ENCODE measurements around the gene TBPL2.
"Not testable (repeated sequence)": the region's sequence is repeated elsewhere in the genome, so short reads cannot be mapped to it uniquely, and the experiment has no call there.

TBPL2 gene

GRCh38 chr14:55440385-55440784 lies at the start of gene TBPL2:
Gene TBPL2, minus strand, starts transcription at chr14:55440616. Its CDS starts 167 bp downstream, at chr14:55440449.
- no peak for DNase-seq

- no peak for DNase-seq
Measured at GRCh38 chr14:55488204-55488603, 47.8 kb upstream of the TBPL2 start.

- no peak for DNase-seq
Measured at GRCh38 chr14:55482936-55483605, 42.7 kb upstream of the TBPL2 start.

- no peak for DNase-seq
Measured at GRCh38 chr14:55481769-55482168, 41.4 kb upstream of the TBPL2 start.

GRCh38 chr14:55477680-55478079 lies 37.3 kb upstream of the TBPL2 start:
- no peak for DNase-seq

- not testable (repeated sequence) for DNase-seq
Measured at GRCh38 chr14:55476448-55476847, 36.0 kb upstream of the TBPL2 start.

GRCh38 chr14:55473786-55474185 lies 33.4 kb upstream of the TBPL2 start:
- no peak for DNase-seq

- no peak for DNase-seq
Measured at GRCh38 chr14:55470025-55470424, 29.6 kb upstream of the TBPL2 start.

GRCh38 chr14:55467307-55467706 lies 26.9 kb upstream of the TBPL2 start:
- no peak for DNase-seq

DNA sequence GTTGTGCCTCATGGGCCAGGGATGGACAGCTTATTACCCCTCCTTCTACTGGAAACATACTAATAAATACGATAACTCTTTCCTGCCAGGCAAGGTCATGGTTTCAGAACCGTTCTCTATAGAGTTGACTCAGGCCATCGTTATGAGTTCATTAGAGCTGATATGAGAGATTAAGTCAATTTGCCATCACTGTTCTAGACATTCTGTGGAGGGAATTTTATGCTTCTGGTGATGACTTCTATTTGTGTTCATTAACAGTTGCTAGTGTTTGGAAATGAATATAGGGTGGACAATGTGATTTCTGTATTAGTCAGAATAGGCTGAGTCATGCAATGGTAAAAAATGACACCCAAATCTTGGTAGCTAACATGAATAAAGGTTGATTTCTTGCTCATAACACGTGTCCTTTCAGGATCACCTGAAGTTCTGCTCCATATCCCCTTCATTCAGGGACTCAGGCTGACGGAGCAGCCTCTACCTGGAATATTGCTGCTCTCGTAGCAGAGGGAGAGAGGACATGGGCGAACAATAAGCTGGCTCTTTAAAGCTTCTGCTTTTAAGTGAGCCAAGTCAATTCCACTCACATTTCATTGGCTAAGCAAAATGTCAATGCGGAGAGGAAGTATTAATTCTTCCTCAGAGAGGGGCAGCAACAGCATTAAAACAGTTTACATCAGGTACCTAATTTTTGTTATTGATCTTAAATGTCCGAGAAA lies 18.5 kb upstream of the TBPL2 start:
- no peak for DNase-seq

GRCh38 chr14:55457496-55457895 lies 17.1 kb upstream of the TBPL2 start:
- DNase-seq: no peak

- DNase-seq: not testable (repeated sequence)
Measured at GRCh38 chr14:55456411-55456810, 16.0 kb upstream of the TBPL2 start.

DNA sequence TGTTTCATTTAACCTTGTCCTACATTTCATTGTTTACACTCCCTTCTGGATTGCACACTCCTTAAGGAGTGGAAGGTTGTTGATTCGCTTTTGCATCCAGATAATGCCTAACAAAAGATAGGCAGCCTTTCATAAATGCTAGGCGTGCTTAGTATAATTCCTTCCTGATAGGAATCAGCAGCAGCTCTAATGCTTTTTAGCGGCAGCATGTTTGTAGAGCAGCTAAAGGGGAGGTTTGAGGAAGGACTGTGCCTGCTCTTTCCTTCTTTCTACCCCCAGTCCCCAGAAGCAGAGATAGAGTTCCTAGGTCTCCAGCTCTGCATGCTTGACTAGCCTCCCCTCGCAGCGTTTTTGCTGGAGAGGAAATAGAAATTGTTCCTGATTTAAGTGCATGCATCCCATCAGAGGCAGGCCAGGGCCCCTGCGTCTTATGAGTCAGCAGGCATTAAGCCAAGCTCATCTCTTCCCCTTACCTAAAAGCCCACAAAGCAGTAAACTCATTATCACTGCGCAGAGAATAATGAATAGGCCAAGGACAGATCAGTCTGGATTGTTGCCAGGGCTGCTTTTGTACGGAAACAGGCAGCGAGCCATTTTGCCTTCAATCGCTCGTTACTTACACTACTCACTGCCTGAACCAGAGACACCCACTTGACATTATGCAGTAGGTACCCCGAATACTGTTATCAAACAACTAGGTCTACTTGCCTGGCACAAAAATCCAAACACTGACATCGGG lies 14.0 kb upstream of the TBPL2 start:
- DNase-seq: peak; percentile 70

GRCh38 chr14:55451950-55452349 lies 11.5 kb upstream of the TBPL2 start:
- DNase-seq: no peak

GRCh38 chr14:55451398-55451797 lies 11.0 kb upstream of the TBPL2 start:
- DNase-seq: no peak

DNA sequence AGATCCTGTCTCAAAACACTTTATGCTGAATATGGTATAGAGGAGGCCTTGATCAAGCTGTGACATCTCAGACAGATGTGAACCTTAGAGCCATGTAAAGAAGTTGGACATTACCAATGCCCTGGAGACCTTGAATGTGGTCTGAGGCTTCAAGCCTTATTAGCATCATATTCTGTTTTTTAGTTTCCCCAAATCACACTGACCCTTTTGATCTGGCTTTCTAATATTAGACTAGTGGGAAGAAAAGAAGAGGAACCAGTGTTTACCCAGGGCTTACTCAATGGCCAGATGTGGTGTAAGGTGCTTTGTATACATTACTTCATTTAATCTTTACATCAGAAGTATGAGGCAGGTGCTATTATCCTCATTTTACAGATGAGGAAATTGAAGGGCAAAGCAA lies 10.6 kb upstream of the TBPL2 start:
- DNase-seq: no peak

DNA sequence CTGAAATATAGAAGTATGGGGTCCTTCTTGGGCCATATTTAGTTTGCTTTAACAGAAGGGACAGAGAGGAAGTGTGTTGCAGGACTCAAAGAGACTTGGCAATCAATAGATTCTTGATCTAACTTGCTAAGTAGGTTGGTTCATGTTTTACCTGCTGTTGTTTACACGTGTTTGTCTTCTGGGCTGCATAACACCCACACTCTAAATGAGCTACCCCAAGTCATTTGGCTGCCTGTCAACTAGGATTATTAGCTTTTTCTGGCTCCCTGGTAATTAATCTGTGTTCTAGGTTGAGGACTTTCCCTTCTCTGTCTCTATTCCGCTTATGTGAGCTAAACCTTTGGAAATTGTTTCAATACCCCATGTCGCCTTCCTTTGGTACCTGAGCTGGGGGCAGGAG lies 10.1 kb upstream of the TBPL2 start:
- DNase-seq: no peak

DNA sequence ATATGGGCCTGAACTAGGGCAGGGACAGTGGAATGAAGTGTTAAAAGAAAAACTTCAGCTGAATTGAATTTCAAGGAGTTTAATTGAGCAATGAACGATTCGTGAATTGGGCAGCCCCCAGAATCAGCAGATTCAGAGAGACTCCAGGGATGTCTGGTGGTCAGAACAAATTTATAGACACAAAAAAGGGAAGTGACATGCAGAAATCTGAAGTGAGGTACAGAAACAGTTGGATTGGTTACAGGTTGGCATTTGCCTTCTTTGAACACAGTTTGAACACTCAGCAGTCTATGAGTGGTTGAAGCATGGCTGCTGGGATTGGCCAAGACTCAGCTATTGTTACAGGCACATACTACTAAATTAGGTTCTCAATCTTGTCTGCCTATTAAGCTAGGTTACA lies 9.7 kb upstream of the TBPL2 start:
- no peak for DNase-seq

DNA sequence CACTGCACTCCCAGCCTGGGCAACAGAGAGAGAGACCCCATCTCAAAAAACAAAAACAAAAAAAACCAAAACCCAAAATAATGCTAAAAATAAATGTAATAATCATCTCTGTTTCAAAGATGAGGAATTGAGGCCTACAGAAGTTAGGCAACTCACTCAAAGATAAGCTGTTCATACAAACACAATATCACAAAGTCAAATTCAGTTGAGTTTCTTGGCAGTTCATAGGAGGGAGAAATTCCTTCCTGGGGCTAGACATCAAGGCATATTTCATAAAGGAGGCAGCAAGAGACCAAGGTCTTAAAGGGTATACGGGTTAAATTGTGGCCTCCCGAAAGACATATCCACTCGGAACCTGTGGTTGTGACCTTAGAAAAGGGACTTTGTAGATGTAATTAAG lies 8.7 kb upstream of the TBPL2 start:
- DNase-seq: no peak

- peak; percentile 38 for DNase-seq
Measured at GRCh38 chr14:55448141-55448614, 7.8 kb upstream of the TBPL2 start.

GRCh38 chr14:55446833-55447232 lies 6.4 kb upstream of the TBPL2 start:
- DNase-seq: no peak

DNA sequence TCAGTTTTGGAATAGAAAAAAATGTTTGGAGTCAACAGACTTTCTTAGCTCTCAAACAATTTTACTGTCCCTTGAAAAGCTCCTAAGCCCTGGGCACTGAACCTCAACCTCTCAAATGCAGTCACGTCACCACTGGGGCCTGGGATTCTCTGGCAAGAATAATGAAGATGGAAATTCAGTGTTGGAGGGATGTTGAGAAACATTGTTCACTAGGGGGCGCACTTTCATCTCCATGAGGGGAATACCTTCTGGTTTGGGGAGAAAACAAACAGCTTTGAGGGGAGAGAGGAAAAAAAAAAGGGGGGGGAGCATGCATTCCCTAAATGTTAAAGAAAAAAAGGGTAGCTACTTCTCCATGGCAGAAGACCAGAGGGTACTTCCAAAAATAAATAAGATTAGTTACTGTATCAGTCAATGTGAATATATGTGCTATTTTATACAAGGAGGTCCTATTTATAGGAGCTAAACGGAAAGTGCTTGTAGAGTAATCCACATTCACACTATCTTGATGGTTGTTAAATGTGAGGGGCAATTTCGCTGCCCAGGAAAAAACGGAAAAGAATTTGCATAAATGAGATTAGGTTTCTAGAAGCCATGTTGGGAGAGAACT lies 5.8 kb upstream of the TBPL2 start:
- peak; percentile 89 for DNase-seq

GRCh38 chr14:55441286-55441685 lies 870 bp upstream of the TBPL2 start:
- DNase-seq: no peak
